Heart right ventricle (tissue), 16 donors: ENCODE measurements around the gene TNS3. TPM values are rescaled to one million over a fixed set of nuclear protein-coding genes. Genes with fewer than 3 reads are reported as not detected.
A peak's percentile ranks its signal among the peaks of the same experiment; 100 is the strongest.

ENCODE experiments used
- ATAC-seq, 8 donors: fragments of 200-7000 bp; cut with Tn5 transposase; one replicate each; pipeline ENCODE4 v1.9.1; 2020; ENCODE audit warnings: mild to moderate bottlenecking in 8 of 8, moderate library complexity in 8 of 8, moderate number of reproducible peaks in 1 of 8
- DNase-seq, 2 donors: peaks; one replicate each; pipeline ENCODE4 v3.0.0-alpha.2; 2020
- H3K27ac ChIP-seq, 10 donors: fragments of 200-600 bp; sonication (generic) in 2 of 10; one replicate each; pipeline versions ENCODE4 v1.5.0 to v1.8.0; 2020 to 2022; ENCODE audit warnings: mild to moderate bottlenecking in 3 of 10
- H3K27me3 ChIP-seq, 7 donors: fragments of 200-600 bp; one replicate each; pipeline ENCODE4 v1.8.0; 2021 to 2022; ENCODE audit warnings: mild to moderate bottlenecking in 2 of 7
- H3K36me3 ChIP-seq, 9 donors: fragments of 200-600 bp; sonication (generic) in 1 of 9; one replicate each; pipeline versions ENCODE4 v1.5.0 to v1.8.0; 2020 to 2022; ENCODE audit warnings: mild to moderate bottlenecking in 2 of 9
- H3K4me1 ChIP-seq, 9 donors: fragments of 200-600 bp; sonication (generic) in 1 of 9; one replicate each; pipeline versions ENCODE4 v1.5.0 to v1.8.0; 2020 to 2022; ENCODE audit warnings: mild to moderate bottlenecking in 4 of 9
- H3K4me3 ChIP-seq, 10 donors: fragments of 200-600 bp; sonication (generic) in 2 of 10; one replicate each; pipeline versions ENCODE4 v1.5.0 to v1.8.0; 2020 to 2022; ENCODE audit warnings: mild to moderate bottlenecking in 7 of 10, moderate library complexity in 2 of 10
- H3K9me3 ChIP-seq, 11 donors: fragments of 200-600 bp in 10 of 11; sonication (generic) in 2 of 11; one replicate each; pipeline versions ENCODE4 v1.5.0 to v1.8.0; 2013 to 2022; ENCODE audit warnings: mild to moderate bottlenecking in 2 of 11, control low read depth in 1 of 11, moderate library complexity in 1 of 11
- CTCF ChIP-seq, 9 donors: fragments of 200-600 bp; sonication (generic) in 2 of 9; IDR thresholded peaks; one replicate each; pipeline versions ENCODE4 v1.5.0 to v1.8.0; 2021 to 2022; ENCODE audit warnings: antibody characterized with exemption in 9 of 9, mild to moderate bottlenecking in 5 of 9, moderate library complexity in 1 of 9
- WGBS, 2 donors: extraction: QIAGEN DNeasy Blood & Tissue Kit; methylation state at CpG; one replicate each; pipeline ENCODE4 v1.1.7; 2013; ENCODE audit warnings: inconsistent platforms in 1 of 2; 5-methylcytosine and 5-hydroxymethylcytosine counted together
- intact Hi-C, 10 donors: fragments of 100-400 bp; cut with DNase I; formaldehyde crosslinking; loops; one replicate each; pipeline versions ENCODE4 v1.11.1 to v1.14.2; 2022
- polyA plus RNA-seq, 2 donors: library from polyadenylated mRNA; stranded (reverse); fragments of 200-250 nt; gene quantifications; one replicate each; pipeline ENCODE4 v1.2.3, GENCODE V29; 2013
- total RNA-seq, 10 donors: library from RNA; stranded (reverse); fragmentation: NEBNext Ultra II Directional in 3 of 10; extraction: Animal tissue kit (Norgen Biotek cat#: 25700) in 3 of 10; gene quantifications; one replicate each; pipeline versions ENCODE4 v1.2.1 to v1.2.4, GENCODE V29; 2021 to 2023
- donor health status: Arrhythmogenic right ventricular cardiomyopathy.
- donor health status: ischemic (EF 13 %, LVEDD 7.1; RV severe dilation, severe dysfunction).
- donor health status: healthy with polysubstance abuse.
- donor health status: DM: no; HTN: yes; CAD: no.
- donor health status: DM: no; HTN: no; CAD: no.
- donor health status: ischemic (EF 25% LVEDD 6.9; RV normal size, moderate dysfunction).
- donor health status: ischemic (EF 25% LVEDD 5.7; RV mildly dilated, moderate dysfunction).
- donor health status: healthy.
- donor health status: DM: yes; HTN: yes; CAD: no.
- donor health status: Ischemic cardiomyopathy.
- donor health status: ischemic (EF 35%, LVEDD 5.7; RV mildly dilated, moderate dysfunction).
- donor health status: nonischemic (EF 11% LVEDD 7.7; RV severe dilation, severe dysfunction).
- donor health status: DM: yes; HTN: yes; CAD: no.
- donor health status: PGD.
- donor health status: ischemic (EF 29% LVEDD 5.4; RV normal size, mild dysfunction).
- donor health status: nonischemic (EF 23%, LVEDD 6.1; RV moderate dilation, normal function).

Gene TNS3
- total and polyA plus RNA-seq, 12 donors = 6.7 to 74.2 (median 34.0) TPM

- no peak for ATAC-seq
- H3K9me3 ChIP-seq = peaks cover 0 to 7% (median 0%) of the 10 kb centered on the region in 11 donors
- no peak for TF ChIP-seq CTCF (IDR thresholded peaks at IDR 0.05)
- H3K27me3 ChIP-seq = no peaks in the 10 kb centered on the region
- peaks cover 8 to 58% (median 38%) of the 10 kb centered on the region in 9 donors for H3K4me1 ChIP-seq
- DNase-seq = no peak
- no peak overlapping the region for H3K27ac ChIP-seq
- WGBS, 2 donors = 90 to 91% methylated on average over 11 of the region's 11 CpGs
- H3K36me3 ChIP-seq = peaks cover 0 to 18% (median 0%) of the 10 kb centered on the region in 9 donors
- intact Hi-C loops = no loop called here
- no peak overlapping the region for H3K4me3 ChIP-seq
Observed at GRCh38 chr7:47508389-47509380, 73.2 kb downstream of the TNS3 start.

- no peaks in the 10 kb centered on the region for H3K27me3 ChIP-seq
- H3K4me1 ChIP-seq = peaks cover 8 to 60% (median 35%) of the 10 kb centered on the region in 9 donors
- H3K9me3 ChIP-seq = peaks cover 0 to 7% (median 0%) of the 10 kb centered on the region in 11 donors
- no peak overlapping the region for H3K4me3 ChIP-seq
- TF ChIP-seq CTCF (IDR thresholded peaks at IDR 0.05) = no peak
- peaks cover 0 to 18% (median 0%) of the 10 kb centered on the region in 9 donors for H3K36me3 ChIP-seq
- intact Hi-C loops = no loop called here
- peak in 5 of 8 donors; percentile 17 to 37 (median 32) for ATAC-seq
- WGBS, 2 donors = 66 to 68% methylated on average over 9 of the region's 9 CpGs
- no peak for DNase-seq
- peak overlapping the region in 1 of 10 donors; percentile 10 for H3K27ac ChIP-seq
Observed at GRCh38 chr7:47507522-47507921, 74.4 kb downstream of the TNS3 start.

GRCh38 chr7:47506382-47507339, 75.2 kb downstream of the TNS3 start:
- Histone ChIP-seq H3K36me3 (peaks cover 0 to 13% (median 0%) of the 10 kb centered on the region in 9 donors), H3K4me1 (peaks cover 15 to 68% (median 34%) of the 10 kb centered on the region in 9 donors), H3K9me3 (peaks cover 0 to 7% (median 0%) of the 10 kb centered on the region in 11 donors), H3K27ac (peak overlapping the region in 3 of 10 donors; percentile 10 to 86 (median 12)), H3K27me3 (no peaks in the 10 kb centered on the region), H3K4me3 (no peak overlapping the region)
- no peak for DNase-seq
- peak in 2 of 8 donors; percentile 9 to 58 for ATAC-seq
- peak in 2 of 9 donors; percentile 10 to 18 for TF ChIP-seq CTCF (IDR thresholded peaks at IDR 0.05)
- WGBS, 2 donors = 53 to 57% methylated on average over 14 of the region's 14 CpGs
- intact Hi-C loops = no loop called here
